Measurements from ENCODE around the gene CCDC71.

GRCh38 chr3:49132073-49132436, 34.1 kb downstream of the CCDC71 start:
- TF ChIP-seq CTCF (IDR thresholded peaks at IDR 0.05; ENCODE audit: insufficient read depth, low read length, poor library complexity, severe bottlenecking) (no peak), EZH2phosphoT487 (conservative IDR thresholded peaks at IDR 0.05; ENCODE audit: low read length) (no peak)
